T47D (cell line): ENCODE data around the gene RBM38.
A peak's percentile ranks its signal among the peaks of the same experiment; 100 is the strongest.
"Not testable (repeated sequence)": the region's sequence is repeated elsewhere in the genome, so short reads cannot be mapped to it uniquely, and the experiment has no call there.

Experiments used
- DNase-seq, 2 experiments: peaks; one replicate each; pipeline versions ENCODE4 v3.0.0 to v3.0.0-alpha.2; 2011 to 2012; ENCODE audit warnings: low read depth in 1 of 2, low spot score in 1 of 2
- JUND ChIP-seq: IDR thresholded peaks from 2 replicates; pipeline ENCODE4 v1.6.1; 2012; ENCODE audit warnings: low read depth
- in situ Hi-C: cut with HindIII; loops from 2 replicates; pipeline ENCODE4 v1.10.0; 2016; ENCODE audit warnings: low sequenced_read_pairs, low pct_unique_long_range_greater_than_20kb

RBM38 gene

GRCh38 chr20:57390604-57391438 lies at the start of gene RBM38:
Gene RBM38 (plus strand): TSS chr20:57391396. CDS start chr20:57391582, 186 bp downstream.
- in situ Hi-C loops = no loop called here
- peak; percentile 86 to 93 for DNase-seq
- TF ChIP-seq JUND = no peak

GRCh38 chr20:57341663-57342062 lies 49.5 kb upstream of the RBM38 start:
- in situ Hi-C loops = no loop called here
- DNase-seq = no peak
- TF ChIP-seq JUND = no peak

- TF ChIP-seq JUND = no peak
- in situ Hi-C loops = no loop called here
- DNase-seq = no peak
Measured at GRCh38 chr20:57342829-57343228, 48.4 kb upstream of the RBM38 start.

DNA sequence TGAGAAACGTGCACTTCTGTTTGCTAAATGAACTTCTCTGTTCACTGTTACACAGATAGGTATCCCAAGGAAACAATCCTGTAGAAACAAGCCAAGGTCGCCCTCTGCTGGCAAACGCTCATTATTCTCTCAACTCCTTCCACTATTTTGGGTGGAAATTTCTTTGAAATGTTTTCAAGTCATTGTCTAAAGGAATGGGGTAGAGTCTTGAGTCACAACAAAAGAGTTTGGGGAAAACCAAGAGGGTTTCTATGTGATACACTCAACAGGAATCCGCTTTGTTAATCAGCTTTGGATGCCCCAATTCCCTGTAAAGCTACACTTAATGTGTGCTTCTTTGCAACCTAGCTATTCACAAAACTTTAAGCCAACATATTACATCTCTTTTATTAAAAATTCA lies 44.7 kb upstream of the RBM38 start:
- TF ChIP-seq JUND = no peak
- DNase-seq = peak in 1 of 2 experiments; percentile 81
- in situ Hi-C loops = no loop called here

DNA sequence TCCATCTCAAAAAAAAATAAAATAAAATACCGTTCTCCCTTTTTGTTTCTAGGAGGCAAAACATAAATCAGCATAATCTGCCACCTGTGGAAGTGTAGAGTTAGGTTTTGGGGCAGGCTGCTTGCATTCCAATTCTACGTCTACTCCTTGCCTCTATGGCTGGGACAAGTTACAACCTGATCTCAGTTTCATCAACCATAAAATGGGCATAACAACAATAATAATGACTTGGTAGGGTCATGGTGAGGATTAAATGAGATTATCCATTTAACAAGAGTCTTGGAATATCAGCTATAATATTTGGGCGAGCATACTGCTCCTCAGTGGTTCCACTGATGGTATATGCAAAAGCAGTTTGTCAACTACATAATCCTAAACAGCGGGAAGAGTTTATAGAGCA lies 43.8 kb upstream of the RBM38 start:
- DNase-seq = no peak
- TF ChIP-seq JUND = no peak
- in situ Hi-C loops = no loop called here

DNA sequence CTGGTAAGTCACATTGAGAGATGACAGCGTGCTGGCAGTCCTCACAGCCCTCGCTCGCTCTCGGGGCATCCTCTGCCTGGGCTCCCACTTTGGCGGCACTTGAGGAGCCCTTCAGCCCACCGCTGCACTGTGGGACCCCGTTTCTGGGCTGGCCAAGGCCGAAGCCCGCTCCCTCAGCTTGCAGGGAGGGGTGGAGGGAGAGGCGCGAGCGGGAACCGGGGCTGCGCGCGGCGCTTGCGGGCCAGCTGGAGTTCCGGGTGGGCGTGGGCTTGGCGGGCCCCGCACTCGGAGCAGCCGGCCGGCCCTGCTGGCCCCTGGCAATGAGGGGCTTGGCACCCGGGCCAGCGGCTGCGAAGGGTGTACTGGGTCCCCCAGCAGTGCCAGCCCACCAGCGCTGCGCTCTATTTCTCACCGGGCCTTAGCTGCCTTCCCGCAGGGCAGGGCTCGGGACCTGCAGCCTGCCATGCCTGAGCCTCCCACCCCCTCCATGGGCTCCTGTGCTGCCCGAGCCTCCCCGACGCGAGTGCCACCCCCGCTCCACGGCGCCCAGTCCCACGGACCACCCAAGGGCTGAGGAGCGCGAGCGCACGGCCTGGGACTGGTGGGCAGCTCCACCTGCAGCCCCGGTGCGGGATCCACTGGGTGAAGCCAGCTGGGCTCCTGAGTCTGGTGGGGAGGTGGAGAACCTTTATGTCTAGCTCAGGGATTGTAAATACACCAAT lies 42.8 kb upstream of the RBM38 start:
- DNase-seq, in situ Hi-C loops: not testable (repeated sequence)

- in situ Hi-C loops, DNase-seq: not testable (repeated sequence)
Measured at GRCh38 chr20:57348922-57349574, 42.1 kb upstream of the RBM38 start.

- in situ Hi-C loops = no loop called here
- DNase-seq = no peak
- no peak for TF ChIP-seq JUND
Measured at GRCh38 chr20:57350081-57350710, 41.0 kb upstream of the RBM38 start.

DNA sequence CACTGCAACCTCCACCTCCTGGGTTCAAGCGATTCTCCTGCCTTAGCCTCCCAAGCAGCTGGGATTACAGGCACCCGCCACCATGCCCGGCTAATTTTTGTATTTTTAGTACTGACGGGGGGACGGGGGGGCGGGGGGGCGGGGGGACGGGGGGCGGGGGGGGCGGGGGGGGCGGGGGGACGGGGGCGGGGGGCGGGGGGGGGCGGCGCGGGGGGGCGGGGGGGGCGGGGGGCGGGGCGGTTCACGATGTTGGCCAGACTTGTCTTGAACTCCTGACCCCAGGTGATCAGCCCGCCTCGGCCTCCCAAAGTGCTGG lies 40.5 kb upstream of the RBM38 start:
- in situ Hi-C loops = not testable (repeated sequence)

GRCh38 chr20:57351042-57351783 lies 40.0 kb upstream of the RBM38 start, which contains the start of gene RAE1:
Gene RAE1 (plus strand): TSS chr20:57351255. CDS start chr20:57354039, 2,784 bp downstream.
- DNase-seq = peak; percentile 88 to 96
- in situ Hi-C loops = no loop called here
- no peak for TF ChIP-seq JUND

More for the DNA sequence above, 40.5 kb upstream of the RBM38 start:
- not testable (repeated sequence) for DNase-seq

- DNase-seq = no peak
- no peak for TF ChIP-seq JUND
- in situ Hi-C loops = no loop called here
Measured at GRCh38 chr20:57352305-57352704, 38.9 kb upstream of the RBM38 start.

DNA sequence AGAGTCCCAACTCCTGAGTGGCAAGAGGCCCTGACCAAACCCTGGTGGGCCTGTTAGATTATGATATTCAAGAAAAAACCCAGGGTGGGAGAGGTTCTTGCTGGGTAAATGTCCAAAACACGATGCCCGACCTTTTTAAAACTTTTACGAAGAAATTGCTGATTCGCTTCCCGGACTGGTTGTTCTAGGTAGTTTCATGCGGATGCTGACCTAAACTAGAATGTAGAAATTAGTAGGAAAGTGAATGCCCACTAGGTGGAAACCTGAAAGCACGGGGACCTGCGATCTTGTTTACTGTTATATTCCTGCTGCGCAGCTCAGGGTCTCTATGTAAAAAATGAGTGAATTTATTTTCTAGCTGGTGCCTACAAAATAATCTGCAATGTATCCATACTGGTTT lies 37.8 kb upstream of the RBM38 start:
- TF ChIP-seq JUND = no peak
- DNase-seq = no peak
- in situ Hi-C loops = no loop called here
